Karpas-422 (cell line): ENCODE results near the gene APOL4. TPM values are rescaled to one million over a fixed set of nuclear protein-coding genes. Genes with fewer than 3 reads are reported as not detected.
"Not testable (repeated sequence)": the region's sequence is repeated elsewhere in the genome, so short reads cannot be mapped to it uniquely, and the experiment has no call there.

ENCODE experiments used
- DNase-seq: peaks from one replicate; pipeline ENCODE4 v3.0.0-alpha.2; 2015
- H2AFZ ChIP-seq: fragments of 200-600 bp; sonication (generic); 2 replicates; pipeline ENCODE4 v1.6.1; 2014; ENCODE audit warnings: antibody characterized with exemption, low read length, mixed read lengths
- H3K27ac ChIP-seq: fragments of 200-600 bp; sonication (generic); 2 replicates; pipeline ENCODE4 v1.5.1; 2014; ENCODE audit warnings: mild to moderate bottlenecking, low read length, moderate library complexity
- H3K27me3 ChIP-seq: fragments of 200-600 bp; sonication (generic); 2 replicates; pipeline ENCODE4 v1.6.1; 2014; ENCODE audit warnings: low read length, mixed read lengths
- H3K36me3 ChIP-seq: fragments of 200-600 bp; sonication (generic); 2 replicates; pipeline ENCODE4 v1.6.1; 2014; ENCODE audit warnings: low read length, mixed read lengths; ENCODE audit not compliant: insufficient read depth
- H3K4me1 ChIP-seq: fragments of 200-600 bp; sonication (generic); 2 replicates; pipeline ENCODE4 v1.6.1; 2014; ENCODE audit warnings: mild to moderate bottlenecking, low read length, mixed read lengths
- H3K4me2 ChIP-seq: fragments of 200-600 bp; sonication (generic); 2 replicates; pipeline ENCODE4 v1.6.1; 2014; ENCODE audit warnings: low read length, low read depth, mild to moderate bottlenecking; ENCODE audit not compliant: poor library complexity, severe bottlenecking
- H3K4me3 ChIP-seq: fragments of 200-600 bp; sonication (generic); 2 replicates; pipeline ENCODE4 v1.5.1; 2014; ENCODE audit warnings: mild to moderate bottlenecking, antibody characterized with exemption, low read length, mixed read lengths
- H3K79me2 ChIP-seq: fragments of 200-600 bp; sonication (generic); 2 replicates; pipeline ENCODE4 v1.6.1; 2014; ENCODE audit warnings: mild to moderate bottlenecking, low read length, mixed read lengths
- H3K9ac ChIP-seq: fragments of 200-600 bp; sonication (generic); 2 replicates; pipeline ENCODE4 v1.6.0; 2014; ENCODE audit warnings: low read length
- H3K9me2 ChIP-seq: fragments of 200-600 bp; sonication (generic), shearing (Covaris generic); replicated peaks from 2 replicates; pipeline ENCODE4 v1.6.0; 2014; ENCODE audit warnings: mild to moderate bottlenecking, low read length, moderate library complexity; ENCODE audit not compliant: insufficient read depth
- H3K9me3 ChIP-seq: fragments of 300-700, 200-600 bp; sonication (generic); 2 replicates; pipeline ENCODE4 v1.6.1; 2014; ENCODE audit warnings: low read length, mixed read lengths
- H4K20me1 ChIP-seq: fragments of 200-600 bp; sonication (generic); 2 replicates; pipeline ENCODE4 v1.6.1; 2014; ENCODE audit warnings: mild to moderate bottlenecking, antibody characterized with exemption, low read length, low read depth; ENCODE audit not compliant: insufficient read depth
- total RNA-seq: library from RNA; depleted of rRNA; stranded (reverse); fragments of >200 nt; shearing (Covaris generic); gene quantifications from 2 replicates; pipeline ENCODE4 v1.2.3, GENCODE V29; 2014; ENCODE audit warnings: low replicate concordance

APOL4 gene
- total RNA-seq, 1 experiment from 2014 or later, result not detected

DNA sequence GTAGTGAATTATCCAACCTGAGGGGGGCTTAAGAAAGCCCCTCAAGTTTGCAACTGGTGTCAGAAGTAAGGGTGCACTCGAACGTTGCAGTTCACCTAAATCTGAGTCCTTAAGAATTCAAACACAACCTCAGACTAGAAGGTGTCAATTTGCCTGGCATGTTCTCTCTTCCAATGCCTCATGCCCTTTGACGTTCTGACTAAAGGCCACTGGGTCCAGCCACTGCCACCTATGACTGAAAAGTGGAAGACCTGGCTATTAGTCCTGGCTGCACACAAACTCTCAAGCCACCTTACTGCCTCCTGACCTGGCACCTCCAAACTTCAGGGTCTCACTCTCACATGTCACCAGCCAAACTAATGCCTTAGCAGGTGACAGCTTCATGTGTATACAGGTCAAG, 8.0 kb downstream of the APOL4 start:
- Histone ChIP-seq H3K79me2 (no peaks in the 10 kb centered on the region), H3K4me2 (no peak overlapping the region), H4K20me1 (no peaks in the 10 kb centered on the region), H3K4me3 (no peak overlapping the region), H3K27ac (no peak overlapping the region), H3K27me3 (no peaks in the 10 kb centered on the region), H3K9me3 (no peaks in the 10 kb centered on the region), H2AFZ (no peak overlapping the region), H3K36me3 (no peaks in the 10 kb centered on the region), H3K4me1 (peaks cover 18% of the 10 kb centered on the region), H3K9me2 (no peaks in the 10 kb centered on the region), H3K9ac (no peak overlapping the region)
- no peak for DNase-seq

DNA sequence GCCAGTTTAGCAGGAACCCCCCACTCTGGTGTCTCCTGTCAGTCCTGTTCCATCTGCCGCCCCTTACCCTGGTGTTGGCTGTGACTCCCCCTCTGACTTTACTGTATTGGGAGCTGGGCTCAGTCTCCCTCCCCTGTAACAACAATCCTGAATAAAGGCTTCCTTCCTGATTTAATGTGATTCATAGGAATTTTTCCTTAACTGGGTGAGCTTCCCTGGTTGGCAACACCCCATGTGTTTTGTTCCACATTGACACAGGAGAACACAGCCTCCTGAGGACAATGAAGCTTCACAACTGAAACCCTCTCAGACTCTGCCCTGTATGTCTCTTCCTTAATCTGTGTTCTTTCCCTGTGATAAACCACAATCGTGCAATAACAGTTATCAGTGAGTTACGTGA, 8.4 kb downstream of the APOL4 start:
- no peaks in the 10 kb centered on the region for H3K36me3 ChIP-seq
- no peaks in the 10 kb centered on the region for H3K9me2 ChIP-seq
- no peaks in the 10 kb centered on the region for H4K20me1 ChIP-seq
- no peak overlapping the region for H2AFZ ChIP-seq
- no peaks in the 10 kb centered on the region for H3K9me3 ChIP-seq
- no peak overlapping the region for H3K4me3 ChIP-seq
- H3K4me2 ChIP-seq, result no peak overlapping the region
- H3K9ac ChIP-seq, result no peak overlapping the region
- H3K79me2 ChIP-seq, result no peaks in the 10 kb centered on the region
- H3K27me3 ChIP-seq, result no peaks in the 10 kb centered on the region
- no peak overlapping the region for H3K27ac ChIP-seq
- H3K4me1 ChIP-seq, result peaks cover 14% of the 10 kb centered on the region
- DNase-seq, result no peak

DNA sequence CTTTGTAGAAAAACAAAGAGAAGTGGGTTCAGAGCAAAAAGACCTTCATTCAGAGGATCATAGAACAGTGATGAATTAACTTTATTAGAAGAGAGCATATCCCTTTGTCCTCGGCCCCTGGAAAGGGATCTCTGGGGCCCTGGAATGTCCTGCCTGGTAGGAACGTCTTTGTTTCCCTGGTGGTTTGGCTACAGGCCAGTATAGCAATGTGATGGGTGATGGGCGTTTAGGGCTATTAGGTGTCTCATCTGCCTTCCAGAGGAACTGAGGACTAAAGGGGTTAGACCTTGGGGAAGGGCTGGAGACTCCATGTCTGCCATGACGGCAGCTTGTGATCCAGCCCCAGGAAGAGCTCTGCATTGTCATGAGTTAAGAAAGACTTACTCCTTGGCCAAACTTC, 9.1 kb downstream of the APOL4 start:
- Histone ChIP-seq H3K4me2 (no peak overlapping the region), H3K36me3 (no peaks in the 10 kb centered on the region), H3K9ac (no peak overlapping the region), H4K20me1 (no peaks in the 10 kb centered on the region), H3K9me2 (no peaks in the 10 kb centered on the region), H3K27me3 (no peaks in the 10 kb centered on the region), H3K4me3 (no peak overlapping the region), H2AFZ (no peak overlapping the region), H3K27ac (no peak overlapping the region), H3K79me2 (no peaks in the 10 kb centered on the region), H3K4me1 (peaks cover 8% of the 10 kb centered on the region), H3K9me3 (no peaks in the 10 kb centered on the region)
- DNase-seq, result no peak

DNA sequence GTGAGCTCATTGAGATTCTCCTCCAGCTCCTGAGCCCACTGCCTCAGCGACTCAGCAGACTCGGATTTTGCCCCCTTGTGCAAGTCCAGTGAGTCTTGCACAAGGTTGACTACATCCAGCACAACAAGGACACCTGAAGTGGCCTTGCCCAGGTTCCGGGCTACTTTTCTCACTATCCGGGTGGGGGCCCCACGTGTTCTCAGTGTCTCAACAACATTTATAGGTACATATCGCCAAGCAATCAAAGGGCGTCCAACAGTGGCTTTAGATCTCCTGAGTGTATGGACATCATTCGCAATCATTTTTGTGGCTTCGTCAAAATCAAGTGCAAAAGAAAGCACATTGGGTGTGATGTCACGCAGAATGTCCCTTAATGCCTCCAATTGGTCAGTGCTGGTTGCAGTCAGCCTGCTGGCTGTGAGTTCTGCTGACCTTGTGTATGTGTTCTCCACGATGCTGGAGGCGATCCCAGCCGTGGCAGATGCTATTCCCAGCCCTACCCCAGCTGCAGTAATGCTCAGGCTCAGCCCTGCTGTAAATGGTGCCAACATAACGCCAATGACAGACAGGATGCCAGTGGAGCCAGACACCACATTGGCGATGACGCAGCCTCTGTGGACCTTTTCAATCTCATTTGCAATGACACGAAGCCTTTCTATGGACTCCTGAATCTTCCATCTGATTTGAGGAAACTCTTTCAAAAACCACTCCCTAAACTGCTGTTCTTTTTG, 10.3 kb downstream of the APOL4 start:
- no peak for DNase-seq
- Histone ChIP-seq H3K9me3 (no peaks in the 10 kb centered on the region), H3K9ac (no peak overlapping the region), H3K27me3 (no peaks in the 10 kb centered on the region), H2AFZ (no peak overlapping the region), H3K27ac (no peak overlapping the region), H3K9me2 (no peaks in the 10 kb centered on the region), H3K4me2 (no peak overlapping the region), H3K4me3 (no peak overlapping the region), H3K36me3 (no peaks in the 10 kb centered on the region), H3K4me1 (no peaks in the 10 kb centered on the region), H3K79me2 (no peaks in the 10 kb centered on the region), H4K20me1 (no peaks in the 10 kb centered on the region)

DNA sequence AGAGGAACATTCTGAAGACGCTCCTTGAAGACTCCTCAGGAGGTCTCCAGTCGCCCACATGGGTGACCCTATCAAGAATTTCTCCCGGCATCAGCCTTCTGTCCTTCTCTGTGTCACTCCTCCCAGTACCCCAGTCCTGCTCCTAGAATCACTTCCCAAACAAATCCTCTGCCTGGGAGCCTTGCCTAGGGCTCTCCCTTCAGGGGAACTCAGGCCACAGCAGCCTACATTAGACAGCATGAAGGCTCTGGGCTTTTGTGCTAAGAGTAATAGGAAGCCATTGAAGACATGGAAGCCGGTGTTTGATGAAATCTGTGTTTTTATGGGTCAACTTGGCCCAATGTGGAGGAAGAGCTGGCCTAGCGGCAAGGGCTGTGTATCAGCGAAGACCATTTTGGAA, 13.7 kb downstream of the APOL4 start:
- H3K4me2 ChIP-seq, H3K36me3 ChIP-seq, H3K9ac ChIP-seq, H3K9me3 ChIP-seq, H3K9me2 ChIP-seq, H3K79me2 ChIP-seq, H3K4me1 ChIP-seq, H3K27me3 ChIP-seq, H2AFZ ChIP-seq, DNase-seq, H3K27ac ChIP-seq, H4K20me1 ChIP-seq, H3K4me3 ChIP-seq: not testable (repeated sequence)

GRCh38 chr22:36185828-36186624, 15.6 kb downstream of the APOL4 start:
- Histone ChIP-seq H3K27ac (no peak overlapping the region), H3K36me3 (no peaks in the 10 kb centered on the region), H4K20me1 (no peaks in the 10 kb centered on the region), H3K27me3 (no peaks in the 10 kb centered on the region), H3K4me3 (no peak overlapping the region), H3K9me3 (no peaks in the 10 kb centered on the region), H3K9ac (no peak overlapping the region), H3K79me2 (no peaks in the 10 kb centered on the region), H3K4me1 (no peaks in the 10 kb centered on the region), H3K4me2 (no peak overlapping the region), H3K9me2 (no peaks in the 10 kb centered on the region), H2AFZ (no peak overlapping the region)
- DNase-seq, result no peak

DNA sequence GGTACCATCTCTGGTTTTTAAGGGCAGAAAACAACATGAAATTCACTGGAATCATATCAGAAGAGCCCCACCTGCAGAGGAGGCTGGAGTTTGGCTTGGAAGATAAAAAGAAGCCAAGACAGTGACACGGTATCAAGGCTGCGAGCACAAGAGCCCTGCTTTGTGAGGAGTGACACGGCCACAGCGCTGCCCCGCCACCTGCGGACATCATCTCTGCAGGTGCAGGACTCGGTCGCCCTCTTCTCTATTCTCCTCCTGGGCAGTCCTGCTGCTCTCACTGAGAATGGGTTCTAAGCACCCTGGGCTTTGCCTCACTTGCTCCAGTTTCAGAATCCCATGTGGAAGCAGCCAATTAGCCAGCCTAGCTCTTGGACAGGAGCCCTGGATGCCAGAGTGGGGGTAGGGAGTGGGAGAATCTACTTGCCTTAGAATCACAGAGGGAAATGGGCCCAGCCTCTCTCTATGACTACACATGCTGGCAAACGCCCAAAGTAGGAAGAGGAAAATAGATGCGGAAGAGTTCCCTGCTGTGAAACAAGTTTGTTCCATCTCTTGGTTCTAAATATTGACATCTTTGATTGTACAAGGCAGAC, 17.1 kb downstream of the APOL4 start:
- H3K36me3 ChIP-seq, result no peaks in the 10 kb centered on the region
- no peaks in the 10 kb centered on the region for H3K9me3 ChIP-seq
- DNase-seq, result no peak
- H2AFZ ChIP-seq, result no peak overlapping the region
- no peak overlapping the region for H3K27ac ChIP-seq
- no peaks in the 10 kb centered on the region for H3K4me1 ChIP-seq
- no peaks in the 10 kb centered on the region for H3K9me2 ChIP-seq
- H4K20me1 ChIP-seq, result no peaks in the 10 kb centered on the region
- H3K79me2 ChIP-seq, result no peaks in the 10 kb centered on the region
- H3K9ac ChIP-seq, result no peak overlapping the region
- H3K27me3 ChIP-seq, result no peaks in the 10 kb centered on the region
- no peak overlapping the region for H3K4me2 ChIP-seq
- no peak overlapping the region for H3K4me3 ChIP-seq

DNA sequence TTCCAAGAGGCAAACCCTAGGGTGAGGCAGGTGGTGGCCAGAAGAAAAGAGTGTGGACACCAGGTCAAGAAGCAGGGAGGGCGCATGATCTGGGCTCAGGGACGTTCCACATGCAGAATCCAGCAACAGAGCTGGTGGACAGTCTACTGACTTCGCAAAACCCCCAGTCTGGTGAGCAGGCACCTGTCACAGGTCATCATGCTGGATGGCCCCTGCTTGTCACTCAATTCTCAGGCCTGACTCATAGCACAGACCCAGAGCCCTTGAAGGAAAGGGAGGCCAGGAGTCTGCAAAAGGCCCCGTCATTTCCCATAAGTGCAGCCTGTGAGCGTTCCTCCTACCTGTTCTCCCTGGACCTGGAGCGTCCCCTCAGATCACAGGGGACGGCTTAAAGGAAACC, 18.2 kb downstream of the APOL4 start:
- no peaks in the 10 kb centered on the region for H3K36me3 ChIP-seq
- H3K4me3 ChIP-seq, result no peak overlapping the region
- no peak overlapping the region for H3K9ac ChIP-seq
- no peak for DNase-seq
- H3K27ac ChIP-seq, result no peak overlapping the region
- H3K4me2 ChIP-seq, result no peak overlapping the region
- no peaks in the 10 kb centered on the region for H4K20me1 ChIP-seq
- no peak overlapping the region for H2AFZ ChIP-seq
- no peaks in the 10 kb centered on the region for H3K79me2 ChIP-seq
- H3K9me2 ChIP-seq, result no peaks in the 10 kb centered on the region
- no peaks in the 10 kb centered on the region for H3K27me3 ChIP-seq
- no peaks in the 10 kb centered on the region; the same call in 1 of the 2 replicates for H3K4me1 ChIP-seq
- no peaks in the 10 kb centered on the region for H3K9me3 ChIP-seq
